NCI-H1105 treated with DMSO at 0.1 percent for 48 hours (cell line): ENCODE measurements around the gene SERP2.

Experiments
- DNase-seq: peaks from one replicate; lab custom pipeline; 2025; lab: John Stamatoyannopoulos, UW

Gene SERP2

DNA sequence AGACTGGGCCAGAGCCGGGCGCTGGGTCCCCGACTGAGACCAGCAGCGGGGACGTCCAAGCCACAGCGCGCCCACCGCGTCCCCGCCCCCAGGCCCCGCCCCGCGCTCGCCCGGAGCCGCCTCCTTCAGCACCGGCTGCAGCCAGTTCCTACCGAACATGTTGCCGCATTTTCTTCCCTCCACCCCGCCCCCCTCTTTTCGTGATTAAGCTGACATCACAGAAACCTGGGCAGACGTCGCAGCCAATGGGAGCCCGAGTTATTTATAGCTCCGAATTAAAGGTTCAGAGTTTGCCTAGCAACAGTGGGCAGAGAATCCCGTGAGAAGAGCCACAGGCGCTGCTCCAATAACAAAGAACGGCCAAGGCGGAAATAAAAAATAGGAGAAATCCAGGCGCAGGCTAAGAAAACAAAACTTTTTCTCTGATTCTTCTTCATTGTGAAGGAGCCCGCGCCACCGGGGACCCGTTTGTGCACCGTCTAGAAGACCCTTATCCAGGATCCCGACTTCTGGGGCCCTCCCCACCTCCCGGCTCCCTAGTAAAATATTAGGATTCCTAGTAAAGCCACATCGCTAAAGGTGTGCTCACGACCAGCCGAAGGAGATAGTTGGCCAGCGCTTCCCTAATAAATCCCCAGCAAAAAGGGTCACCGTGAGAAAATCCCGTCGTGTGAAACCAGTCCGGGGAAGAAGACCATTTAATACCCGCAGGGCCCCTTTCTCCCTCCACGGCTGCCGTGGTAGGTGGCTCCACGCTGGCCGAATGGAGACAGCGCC is 61.7 kb downstream of the SERP2 start:
- DNase-seq, result peak; percentile 92

GRCh38 chr13:44435919-44436510 is 62.4 kb downstream of the SERP2 start:
- DNase-seq, result no peak

GRCh38 chr13:44436589-44437337 is 63.1 kb downstream of the SERP2 start:
- peak; percentile 88 for DNase-seq

GRCh38 chr13:44437356-44438233 is 64.0 kb downstream of the SERP2 start:
- DNase-seq, result peak; percentile 60

DNA sequence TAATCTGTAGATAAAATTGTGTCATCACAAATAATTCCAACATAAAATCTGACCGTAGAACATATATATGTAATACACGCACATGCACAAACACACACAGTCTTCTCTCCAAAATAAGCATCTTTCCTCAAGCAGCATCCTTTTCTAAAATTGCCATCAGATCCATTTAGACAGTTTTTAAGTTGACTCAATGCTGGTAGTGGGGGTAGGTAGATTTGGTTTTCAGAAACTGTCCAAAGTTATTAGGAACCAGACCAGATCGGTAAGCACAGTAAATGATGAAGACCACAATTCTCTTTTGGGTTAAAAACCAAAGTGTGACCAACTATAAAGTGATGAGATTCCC is 64.6 kb downstream of the SERP2 start:
- peak; percentile 28 for DNase-seq

DNA sequence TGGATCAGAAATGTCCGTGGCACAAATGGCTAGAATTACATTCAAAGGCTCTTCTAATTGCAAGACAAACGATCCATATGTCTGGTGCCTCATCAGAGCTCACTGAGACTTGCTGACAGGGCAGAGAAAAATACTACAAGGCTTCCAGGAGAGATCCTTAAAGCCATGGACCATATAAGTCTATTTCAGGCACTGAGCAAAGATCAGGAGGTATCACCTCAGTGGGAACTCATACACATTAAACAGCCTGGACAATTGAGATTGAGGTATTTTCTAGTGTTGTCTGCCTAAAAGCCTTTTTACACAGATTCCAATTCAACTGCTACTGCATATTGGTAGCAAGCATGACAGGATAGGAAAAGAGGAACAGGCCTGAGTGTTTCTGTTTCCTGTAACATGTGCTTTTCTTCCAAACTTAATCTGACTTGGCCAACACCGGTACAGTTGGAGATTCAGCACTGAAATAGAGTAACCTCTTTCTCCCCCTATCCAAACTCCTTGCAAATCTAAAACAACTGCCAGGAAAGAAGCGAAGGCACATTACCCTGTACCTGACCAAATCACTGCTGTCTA is 65.9 kb downstream of the SERP2 start:
- DNase-seq, result no peak

- DNase-seq, result no peak
These were observed 66.5 kb downstream of the SERP2 start for GRCh38 chr13:44440046-44440608.
